MCF 10A (cell line): ENCODE results near the gene UQCC5. TPM values are rescaled to one million over a fixed set of nuclear protein-coding genes. Genes with fewer than 3 reads are reported as not detected.
A peak's percentile ranks its signal among the peaks of the same experiment; 100 is the strongest.

ENCODE experiments used
- BruUV-seq: library from RNA; stranded (reverse); fragments of 400-500 nt; replicated peaks from 2 replicates; lab custom pipeline; 2021; lab: Mats Ljungman, UMichigan
- CTCF ChIA-PET: fragments of 300-600 bp; sonication (Branson Sonifier 250); formaldehyde crosslinking; extraction: SDS; loops from one replicate; lab custom pipeline; 2021; ENCODE audit warnings: antibody characterized with exemption, inconsistent platforms; lab: Yijun Ruan, JAX
- POLR2A ChIA-PET: fragments of 300-600, 350-650 bp; sonication (Branson Sonifier 250); formaldehyde crosslinking; extraction: SDS; loops from one replicate; lab custom pipeline; 2020; ENCODE audit warnings: antibody characterized with exemption, inconsistent platforms; lab: Yijun Ruan, JAX
- DNase-seq: peaks from one replicate; pipeline ENCODE4 v3.0.0-alpha.2; 2018; ENCODE audit not compliant: unreplicated experiment
- H3K27ac Mint-ChIP-seq: one replicate; pipeline ENCODE4 v1.8.0; 2022; ENCODE audit warnings: mild to moderate bottlenecking, low read depth, mixed read lengths; ENCODE audit not compliant: unreplicated experiment
- H3K27me3 Mint-ChIP-seq: one replicate; pipeline ENCODE4 v1.8.0; 2022; ENCODE audit warnings: mixed read lengths; ENCODE audit not compliant: insufficient read depth, unreplicated experiment
- H3K36me3 Mint-ChIP-seq: one replicate; pipeline ENCODE4 v1.8.0; 2022; ENCODE audit warnings: mild to moderate bottlenecking, moderate library complexity, mixed read lengths; ENCODE audit not compliant: insufficient read depth, unreplicated experiment
- H3K4me1 Mint-ChIP-seq: one replicate; pipeline ENCODE4 v1.8.0; 2022; ENCODE audit warnings: mixed read lengths; ENCODE audit not compliant: insufficient read depth, unreplicated experiment
- H3K4me3 Mint-ChIP-seq: one replicate; pipeline ENCODE4 v1.8.0; 2022; ENCODE audit warnings: mild to moderate bottlenecking, moderate library complexity, mixed read lengths; ENCODE audit not compliant: unreplicated experiment
- H3K9me3 Mint-ChIP-seq: one replicate; pipeline ENCODE4 v1.8.0; 2022; ENCODE audit warnings: mixed read lengths; ENCODE audit not compliant: unreplicated experiment
- CTCF ChIP-seq: fragments of 200-600 bp; IDR thresholded peaks from one replicate; pipeline ENCODE4 v1.8.0; 2022; ENCODE audit warnings: antibody characterized with exemption, mild to moderate bottlenecking; ENCODE audit not compliant: unreplicated experiment
- intact Hi-C: fragments of 100-400 bp; cut with micrococcal nuclease; formaldehyde crosslinking; loops from 2 replicates; pipeline ENCODE4 v1.14.1; 2022
- total RNA-seq: library from RNA; stranded (reverse); gene quantifications from 2 replicates; pipeline ENCODE4 v1.2.3, GENCODE V29; 2022

The UQCC5 gene
- total RNA-seq, 1 experiment from 2014 or later = 22.6 TPM

GRCh38 chr3:52507359-52507758, 29.0 kb upstream of the UQCC5 start:
- TF ChIP-seq CTCF = no peak
- BruUV-seq = no TSS peak
- ChIA-PET POLR2A (no interaction called here), CTCF (interaction anchor here (0.7 kb wide), 1 partner anchor 371 kb away, joined by 3 read pairs; no protein-coding TSS in a partner anchor)
- intact Hi-C loops = no loop called here
- Mint-ChIP-seq H3K4me3 (peak overlapping the region; percentile 31), H3K4me1 (peaks cover 7% of the 10 kb centered on the region), H3K27me3 (no peaks in the 10 kb centered on the region), H3K36me3 (no peaks in the 10 kb centered on the region), H3K9me3 (no peaks in the 10 kb centered on the region), H3K27ac (no peak overlapping the region)
- DNase-seq = peak; percentile 79

- POLR2A ChIA-PET = no interaction called here
- DNase-seq = no peak
These were observed 26.6 kb upstream of the UQCC5 start for GRCh38 chr3:52509753-52510328.

GRCh38 chr3:52511509-52511908, 24.9 kb upstream of the UQCC5 start:
- H3K4me1 Mint-ChIP-seq = peaks cover 11% of the 10 kb centered on the region
- POLR2A ChIA-PET = no interaction called here
- no peaks in the 10 kb centered on the region for H3K9me3 Mint-ChIP-seq
- BruUV-seq = no TSS peak
- no peak overlapping the region for H3K4me3 Mint-ChIP-seq
- intact Hi-C loops = no loop called here
- H3K27me3 Mint-ChIP-seq = no peaks in the 10 kb centered on the region
- H3K27ac Mint-ChIP-seq = no peak overlapping the region
- no peaks in the 10 kb centered on the region for H3K36me3 Mint-ChIP-seq
- CTCF ChIA-PET = no interaction called here
- DNase-seq = no peak
- TF ChIP-seq CTCF = no peak

More at GRCh38 chr3:52509753-52510328, 26.6 kb upstream of the UQCC5 start:
- H3K27me3 Mint-ChIP-seq = no peaks in the 10 kb centered on the region
- H3K36me3 Mint-ChIP-seq = no peaks in the 10 kb centered on the region
- no peaks in the 10 kb centered on the region for H3K9me3 Mint-ChIP-seq
- peaks cover 7% of the 10 kb centered on the region for H3K4me1 Mint-ChIP-seq
- CTCF ChIA-PET = no interaction called here
- intact Hi-C loops = no loop called here
- no peak overlapping the region for H3K4me3 Mint-ChIP-seq
- no peak overlapping the region for H3K27ac Mint-ChIP-seq
- no peak for TF ChIP-seq CTCF
- no TSS peak for BruUV-seq

- H3K27ac Mint-ChIP-seq = no peak overlapping the region
- POLR2A ChIA-PET = no interaction called here
- intact Hi-C loops = no loop called here
- DNase-seq = no peak
- no peak overlapping the region for H3K4me3 Mint-ChIP-seq
- no peaks in the 10 kb centered on the region for H3K9me3 Mint-ChIP-seq
- no peak for TF ChIP-seq CTCF
- CTCF ChIA-PET = interaction anchor here (0.5 to 0.9 kb wide), 2 partner anchors 178 to 197 kb away, joined by 3 read pairs; no protein-coding TSS in a partner anchor
- H3K27me3 Mint-ChIP-seq = no peaks in the 10 kb centered on the region
- BruUV-seq = no TSS peak
- H3K36me3 Mint-ChIP-seq = no peaks in the 10 kb centered on the region
- peaks cover 10% of the 10 kb centered on the region for H3K4me1 Mint-ChIP-seq
These were observed 24.3 kb upstream of the UQCC5 start for GRCh38 chr3:52512105-52512504.
